GM12873 (cell line): ENCODE measurements around the gene GALNT8.
A peak's percentile ranks its signal among the peaks of the same experiment; 100 is the strongest.

ENCODE experiments used
- CTCF ChIP-seq: IDR thresholded peaks from 2 replicates; pipeline ENCODE4 v1.5.1; 2012; ENCODE audit warnings: low read depth, mild to moderate bottlenecking, moderate library complexity, low read length, control low read depth; ENCODE audit not compliant: insufficient read depth; ENCODE audit errors: missing control alignments

GALNT8 gene

GRCh38 chr12:4703676-4704075, 16.5 kb upstream of the GALNT8 start:
- no peak for TF ChIP-seq CTCF

- no peak for TF ChIP-seq CTCF
Observed at GRCh38 chr12:4705824-4706223, 14.4 kb upstream of the GALNT8 start.

- TF ChIP-seq CTCF, result no peak
Observed at GRCh38 chr12:4707306-4707705, 12.9 kb upstream of the GALNT8 start.

GRCh38 chr12:4710113-4710512, 10.1 kb upstream of the GALNT8 start:
- TF ChIP-seq CTCF, result no peak

GRCh38 chr12:4714879-4715278, 5.3 kb upstream of the GALNT8 start:
- TF ChIP-seq CTCF, result no peak

GRCh38 chr12:4717806-4718205, 2.4 kb upstream of the GALNT8 start:
- peak; percentile 34 for TF ChIP-seq CTCF

- no peak for TF ChIP-seq CTCF
Observed at GRCh38 chr12:4720637-4720995, 416 bp downstream of the GALNT8 start.

- TF ChIP-seq CTCF, result no peak
Observed at GRCh38 chr12:4723226-4723625, 3.0 kb downstream of the GALNT8 start.
